Hindlimb muscle (tissue), 1 donor: ENCODE measurements around the gene ZNHIT2. TPM values are rescaled to one million over a fixed set of nuclear protein-coding genes. Genes with fewer than 3 reads are reported as not detected.

Experiments
- DNase-seq: peaks from one replicate; pipeline ENCODE4 v3.0.0-alpha.2; 2013
- polyA plus RNA-seq: library from polyadenylated mRNA; unstranded; fragments of 120-200 nt; gene quantifications from one replicate; pipeline ENCODE4 v1.2.1, GENCODE V29; 2013; ENCODE audit not compliant: insufficient read length

ZNHIT2 gene
- polyA plus RNA-seq, 1 donor, result 4.4 TPM

GRCh38 chr11:65134240-65134951 is 16.9 kb upstream of the ZNHIT2 start, which contains the start of gene SYVN1:
TSS of gene SYVN1 (minus strand) at chr11:65134519. CDS start at chr11:65133601, 918 bp downstream.
- peak; percentile 94 for DNase-seq

- peak; percentile 85 for DNase-seq
These were observed 16.2 kb upstream of the ZNHIT2 start for GRCh38 chr11:65133724-65134123.

- no peak for DNase-seq
These were observed 15.6 kb upstream of the ZNHIT2 start for GRCh38 chr11:65132988-65133700.

GRCh38 chr11:65132238-65132987 is 14.9 kb upstream of the ZNHIT2 start:
- DNase-seq, result no peak

GRCh38 chr11:65131895-65132237 is 14.4 kb upstream of the ZNHIT2 start:
- DNase-seq, result no peak

- DNase-seq, result no peak
These were observed 13.9 kb upstream of the ZNHIT2 start for GRCh38 chr11:65131417-65131776.

- no peak for DNase-seq
These were observed 13.3 kb upstream of the ZNHIT2 start for GRCh38 chr11:65130631-65131416.

GRCh38 chr11:65129649-65130441 is 12.3 kb upstream of the ZNHIT2 start:
- DNase-seq, result no peak

GRCh38 chr11:65128182-65129145 is 11.0 kb upstream of the ZNHIT2 start:
- no peak for DNase-seq

- DNase-seq, result no peak
These were observed 10.1 kb upstream of the ZNHIT2 start for GRCh38 chr11:65127473-65128181.

- DNase-seq, result no peak
These were observed 9.2 kb upstream of the ZNHIT2 start for GRCh38 chr11:65126624-65127274.

- no peak for DNase-seq
These were observed 7.9 kb upstream of the ZNHIT2 start for GRCh38 chr11:65125197-65126056.

- DNase-seq, result no peak
These were observed 7.1 kb upstream of the ZNHIT2 start for GRCh38 chr11:65124480-65125196.

- peak; percentile 97 for DNase-seq
These were observed 4.6 kb upstream of the ZNHIT2 start, which contains the start of the genes FAU and MRPL49 for GRCh38 chr11:65121865-65122696. TSS of gene FAU (minus strand) at chr11:65122134. CDS start at chr11:65121813, 321 bp downstream. TSS of gene MRPL49 (plus strand) at chr11:65122321. CDS start at chr11:65122347, 26 bp downstream.

- no peak for DNase-seq
These were observed 4.0 kb upstream of the ZNHIT2 start for GRCh38 chr11:65121447-65121864.

- DNase-seq, result no peak
These were observed 3.3 kb upstream of the ZNHIT2 start for GRCh38 chr11:65120831-65121230.

- DNase-seq, result no peak
These were observed 2.1 kb upstream of the ZNHIT2 start for GRCh38 chr11:65119670-65119995.
